HepG2 (cell line): Measurements from ENCODE around the gene NF2. TPM values are rescaled to one million over a fixed set of nuclear protein-coding genes. Genes with fewer than 3 reads are reported as not detected.

Experiments
- CREM ChIP-seq, 2 experiments: sonication (generic) in 1 of 2; formaldehyde crosslinking in 1 of 2; IDR thresholded peaks; 2 replicates each; pipeline versions ENCODE4 v1.4.0 to v1.6.1; 2016 to 2020; ENCODE audit warnings: antibody characterized with exemption in 1 of 2, mild to moderate bottlenecking in 1 of 2, missing genetic modification reagents in 1 of 2
- GZF1 ChIP-seq: sonication (generic); formaldehyde crosslinking; IDR thresholded peaks from 2 replicates; pipeline ENCODE4 v1.5.1; 2020; ENCODE audit warnings: mild to moderate bottlenecking, missing genetic modification reagents
- HMG20A ChIP-seq: IDR thresholded peaks from 2 replicates; pipeline ENCODE4 v1.6.1; 2016; ENCODE audit warnings: borderline replicate concordance
- HMGXB4 ChIP-seq, 2 experiments: sonication (generic) in 1 of 2; formaldehyde crosslinking in 1 of 2; IDR thresholded peaks; 2 replicates each; pipeline versions ENCODE4 v1.4.0 to v1.6.1; 2018 to 2020; ENCODE audit warnings: missing genetic modification reagents in 2 of 2, borderline replicate concordance in 1 of 2, low read depth in 1 of 2, mild to moderate bottlenecking in 1 of 2, missing biosample characterization in 1 of 2
- HNF4A ChIP-seq: sonication (generic); formaldehyde crosslinking; IDR thresholded peaks from 2 replicates; pipeline ENCODE4 v1.4.0; 2020; ENCODE audit warnings: missing genetic modification reagents
- NR2F2 ChIP-seq: IDR thresholded peaks from 2 replicates; pipeline ENCODE4 v1.6.1; 2012; ENCODE audit warnings: low read depth, inconsistent platforms, borderline replicate concordance
- PHF21A ChIP-seq: sonication (generic); formaldehyde crosslinking; IDR thresholded peaks from 2 replicates; pipeline ENCODE4 v1.5.0; 2020; ENCODE audit warnings: mild to moderate bottlenecking, missing genetic modification reagents
- SIX1 ChIP-seq: sonication (generic); formaldehyde crosslinking; IDR thresholded peaks from 2 replicates; pipeline ENCODE4 v1.4.0; 2020; ENCODE audit warnings: missing genetic modification reagents, borderline replicate concordance
- SRSF1 ChIP-seq: fragments of 200-400 bp; formaldehyde crosslinking; optimal IDR thresholded peaks from 2 replicates; pipeline ENCODE3; 2017; ENCODE audit warnings: mild to moderate bottlenecking, low read depth, low read length, moderate library complexity
- ZBTB39 ChIP-seq: sonication (generic); formaldehyde crosslinking; IDR thresholded peaks from 2 replicates; pipeline ENCODE4 v1.5.0; 2020; ENCODE audit warnings: missing genetic modification reagents
- ZNF280D ChIP-seq: sonication (generic); formaldehyde crosslinking; IDR thresholded peaks from 2 replicates; pipeline ENCODE4 v1.5.1; 2020; ENCODE audit warnings: mild to moderate bottlenecking, missing genetic modification reagents
- ZNF431 ChIP-seq: sonication (generic); formaldehyde crosslinking; IDR thresholded peaks from 2 replicates; pipeline ENCODE4 v1.9.0; 2022; ENCODE audit warnings: missing genetic modification reagents, low read depth, mild to moderate bottlenecking, borderline replicate concordance
- ZNF451 ChIP-seq: sonication (generic); formaldehyde crosslinking; IDR thresholded peaks from 2 replicates; pipeline ENCODE4 v1.5.0; 2020; ENCODE audit warnings: mild to moderate bottlenecking, missing genetic modification reagents
- ZNF644 ChIP-seq: IDR thresholded peaks from 2 replicates; pipeline ENCODE4 v1.6.1; 2016; ENCODE audit warnings: low read depth
- ZNF792 ChIP-seq: IDR thresholded peaks from 2 replicates; pipeline ENCODE4 v1.6.1; 2016
- polyA plus RNA-seq, 8 experiments: library from polyadenylated mRNA; depleted of rRNA in 3 of 8; stranded (reverse) in 7 of 8; unstranded in 1 of 8; fragments of >200 nt; fragmentation: Illumina TruSeq in 4 of 8; extraction: Trizol in 4 of 8; gene quantifications; 2 replicates each; pipeline versions ENCODE4 v1.2.1 to v1.2.3, GENCODE V29; 2011 to 2016; ENCODE audit warnings: low read depth in 4 of 8, missing spikeins in 1 of 8, mixed read lengths in 1 of 8; ENCODE audit not compliant: insufficient read depth in 1 of 8
- total RNA-seq, 5 experiments: library from RNA; depleted of rRNA; stranded (reverse); fragments of >200 nt; fragmentation: Illumina TruSeq; extraction: Trizol; gene quantifications; 2 replicates each; pipeline ENCODE4 v1.2.3, GENCODE V29; 2016; ENCODE audit warnings: low read depth in 1 of 5
- TF ChIP-seq, protein P1 (sequence below): sonication (generic); formaldehyde crosslinking; IDR thresholded peaks from 2 replicates; pipeline ENCODE4 v1.5.0; 2020; ENCODE audit warnings: missing genetic modification reagents
- TF ChIP-seq, protein P2 (sequence below): sonication (generic); formaldehyde crosslinking; IDR thresholded peaks from 2 replicates; pipeline ENCODE4 v1.5.0; 2020; ENCODE audit warnings: mild to moderate bottlenecking, missing genetic modification reagents, borderline replicate concordance

Gene NF2
- total and polyA plus RNA-seq, 2 of the 13 experiments (the other 11 are each of a cell fraction or from before 2014, with no cell fraction given), result 9.3 to 33.3 TPM

GRCh38 chr22:29580200-29580810 is 23.1 kb upstream of the NF2 start (continued):
- TF ChIP-seq GZF1 (CRISPR knock-in tag) (peak; percentile 65), HNF4A (CRISPR knock-in tag) (peak; percentile 98), PHF21A (CRISPR knock-in tag) (peak; percentile 78; the same call in 1 of the 2 replicates), CREM (IDR thresholded peaks at IDR 0.05) (peak; percentile 28; the same call in 1 of the 2 replicates), CREM (CRISPR knock-in tag; IDR thresholded peaks at IDR 0.05) (no peak), HMG20A (CRISPR knock-in tag) (peak; percentile 55; the same call in 1 of the 2 replicates), ZNF451 (peak; percentile 92; the same call in 1 of the 2 replicates), ZNF644 (CRISPR knock-in tag) (peak; percentile 87; the same call in 1 of the 2 replicates), ZNF280D (CRISPR knock-in tag) (peak; percentile 45; the same call in 1 of the 2 replicates), NR2F2 (no peak; the same call in 1 of the 2 replicates), SIX1 (CRISPR knock-in tag) (no peak), ZNF792 (CRISPR knock-in tag) (peak; percentile 87), ZNF431 (peak; percentile 87; the same call in 1 of the 2 replicates), HMGXB4 (CRISPR knock-in tag; IDR thresholded peaks at IDR 0.05; ENCODE audit: borderline replicate concordance in 1 of 2, low read depth in 1 of 2) (peak; percentile 40 to 51; a peak in 2 of 4 replicates), ZBTB39 (CRISPR knock-in tag) (0 out of 2 replicates have a peak, but pooled peaks have one; percentile 37), SRSF1 (peak; percentile 10)
- TF ChIP-seq, protein P1, sequence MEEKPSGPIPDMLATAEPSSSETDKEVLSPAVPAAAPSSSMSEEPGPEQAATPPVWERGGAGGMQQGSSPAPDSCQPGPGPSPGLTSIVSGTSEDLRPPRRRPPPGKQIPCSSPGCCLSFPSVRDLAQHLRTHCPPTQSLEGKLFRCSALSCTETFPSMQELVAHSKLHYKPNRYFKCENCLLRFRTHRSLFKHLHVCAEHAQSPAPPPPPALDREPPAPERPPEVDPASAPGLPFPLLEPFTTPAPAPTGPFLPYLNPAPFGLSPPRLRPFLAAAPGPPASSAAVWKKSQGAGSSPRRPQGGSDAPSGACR (CRISPR knock-in tag), result peak; percentile 81
- TF ChIP-seq, protein P2, sequence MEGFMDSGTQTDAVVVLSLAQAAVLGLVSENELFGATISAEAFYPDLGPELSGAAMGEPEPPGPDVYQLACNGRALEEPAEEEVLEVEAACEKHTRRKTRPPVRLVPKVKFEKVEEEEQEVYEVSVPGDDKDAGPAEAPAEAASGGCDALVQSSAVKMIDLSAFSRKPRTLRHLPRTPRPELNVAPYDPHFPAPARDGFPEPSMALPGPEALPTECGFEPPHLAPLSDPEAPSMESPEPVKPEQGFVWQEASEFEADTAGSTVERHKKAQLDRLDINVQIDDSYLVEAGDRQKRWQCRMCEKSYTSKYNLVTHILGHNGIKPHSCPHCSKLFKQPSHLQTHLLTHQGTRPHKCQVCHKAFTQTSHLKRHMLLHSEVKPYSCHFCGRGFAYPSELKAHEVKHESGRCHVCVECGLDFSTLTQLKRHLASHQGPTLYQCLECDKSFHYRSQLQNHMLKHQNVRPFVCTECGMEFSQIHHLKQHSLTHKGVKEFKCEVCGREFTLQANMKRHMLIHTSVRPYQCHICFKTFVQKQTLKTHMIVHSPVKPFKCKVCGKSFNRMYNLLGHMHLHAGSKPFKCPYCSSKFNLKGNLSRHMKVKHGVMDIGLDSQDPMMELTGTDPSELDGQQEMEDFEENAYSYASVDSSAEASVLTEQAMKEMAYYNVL (CRISPR knock-in tag), result no peak; the same call in 1 of the 2 replicates
